Hematopoietic multipotent progenitor cell (in vitro differentiated cells): Measurements from ENCODE around the gene VPREB1. TPM values are rescaled to one million over a fixed set of nuclear protein-coding genes. Genes with fewer than 3 reads are reported as not detected.
"Not testable (repeated sequence)": the region's sequence is repeated elsewhere in the genome, so short reads cannot be mapped to it uniquely, and the experiment has no call there.

Experiments used
- DNase-seq, 3 donors: peaks; one replicate each; pipeline ENCODE4 v3.0.0-alpha.2; 2011 to 2015; ENCODE audit warnings: low read depth in 2 of 3, low spot score in 2 of 3
- total RNA-seq: library from RNA; depleted of rRNA; stranded (reverse); fragments of >200 nt; gene quantifications from one replicate; pipeline ENCODE4 v1.2.3, GENCODE V29; 2012

The VPREB1 gene
- total RNA-seq, 1 donor: 3.5 TPM

GRCh38 chr22:22213231-22213630, 31.4 kb upstream of the VPREB1 start:
- DNase-seq: no peak

DNA sequence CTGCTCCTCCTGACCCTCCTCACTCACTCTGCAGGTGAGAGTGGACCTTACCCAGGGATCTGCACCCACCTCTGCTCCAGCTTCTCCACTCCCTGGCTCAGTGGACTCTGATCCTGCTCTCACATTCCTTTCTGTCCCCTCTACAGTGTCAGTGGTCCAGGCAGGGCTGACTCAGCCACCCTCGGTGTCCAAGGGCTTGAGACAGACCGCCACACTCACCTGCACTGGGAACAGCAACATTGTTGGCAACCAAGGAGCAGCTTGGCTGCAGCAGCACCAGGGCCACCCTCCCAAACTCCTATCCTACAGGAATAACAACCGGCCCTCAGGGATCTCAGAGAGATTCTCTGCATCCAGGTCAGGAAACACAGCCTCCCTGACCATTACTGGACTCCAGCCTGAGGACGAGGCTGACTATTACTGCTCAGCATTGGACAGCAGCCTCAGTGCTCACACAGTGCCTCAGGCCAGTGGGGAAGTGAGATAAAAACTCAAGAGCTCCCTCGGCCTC, 29.7 kb upstream of the VPREB1 start:
- DNase-seq: no peak

DNA sequence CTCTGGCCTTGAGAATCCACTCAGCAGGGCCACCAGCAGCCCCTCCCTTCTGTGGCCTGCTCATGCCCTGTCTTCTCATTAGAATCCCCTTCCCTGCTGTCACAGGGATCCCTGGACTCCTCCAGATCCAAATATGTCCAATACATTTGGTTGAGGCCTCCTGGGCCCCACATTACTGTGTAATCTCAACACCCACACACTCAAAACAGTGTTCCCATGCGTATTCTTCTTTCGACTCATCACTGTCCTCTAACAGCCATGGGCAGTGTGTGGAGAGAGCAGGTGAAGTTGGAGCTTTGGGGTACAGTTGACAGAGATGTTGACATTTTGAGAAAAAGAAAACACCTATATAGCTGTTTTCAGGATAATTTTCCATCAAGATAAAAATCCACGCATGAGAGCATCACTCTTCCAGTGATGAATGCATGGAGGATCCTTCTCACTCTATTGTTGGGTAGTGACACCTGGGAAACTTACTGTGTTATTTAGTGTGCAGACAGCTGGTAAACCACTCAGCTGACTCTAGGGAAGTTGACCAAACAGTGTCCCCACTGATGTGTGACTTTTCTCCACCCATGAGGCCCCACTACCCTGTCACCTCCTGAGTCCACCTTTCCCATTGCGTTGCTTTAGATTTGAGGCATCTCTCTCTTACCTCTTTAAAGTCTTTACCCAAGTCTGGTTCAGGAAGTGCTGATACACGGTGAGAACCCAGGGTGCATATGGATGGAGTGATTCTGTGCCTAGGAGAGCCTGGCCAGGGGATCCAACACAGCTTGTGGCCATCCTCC, 28.7 kb upstream of the VPREB1 start:
- DNase-seq: no peak

- no peak for DNase-seq
Observed at GRCh38 chr22:22216450-22216959, 28.1 kb upstream of the VPREB1 start.

- no peak for DNase-seq
Observed at GRCh38 chr22:22218302-22218701, 26.3 kb upstream of the VPREB1 start.

DNA sequence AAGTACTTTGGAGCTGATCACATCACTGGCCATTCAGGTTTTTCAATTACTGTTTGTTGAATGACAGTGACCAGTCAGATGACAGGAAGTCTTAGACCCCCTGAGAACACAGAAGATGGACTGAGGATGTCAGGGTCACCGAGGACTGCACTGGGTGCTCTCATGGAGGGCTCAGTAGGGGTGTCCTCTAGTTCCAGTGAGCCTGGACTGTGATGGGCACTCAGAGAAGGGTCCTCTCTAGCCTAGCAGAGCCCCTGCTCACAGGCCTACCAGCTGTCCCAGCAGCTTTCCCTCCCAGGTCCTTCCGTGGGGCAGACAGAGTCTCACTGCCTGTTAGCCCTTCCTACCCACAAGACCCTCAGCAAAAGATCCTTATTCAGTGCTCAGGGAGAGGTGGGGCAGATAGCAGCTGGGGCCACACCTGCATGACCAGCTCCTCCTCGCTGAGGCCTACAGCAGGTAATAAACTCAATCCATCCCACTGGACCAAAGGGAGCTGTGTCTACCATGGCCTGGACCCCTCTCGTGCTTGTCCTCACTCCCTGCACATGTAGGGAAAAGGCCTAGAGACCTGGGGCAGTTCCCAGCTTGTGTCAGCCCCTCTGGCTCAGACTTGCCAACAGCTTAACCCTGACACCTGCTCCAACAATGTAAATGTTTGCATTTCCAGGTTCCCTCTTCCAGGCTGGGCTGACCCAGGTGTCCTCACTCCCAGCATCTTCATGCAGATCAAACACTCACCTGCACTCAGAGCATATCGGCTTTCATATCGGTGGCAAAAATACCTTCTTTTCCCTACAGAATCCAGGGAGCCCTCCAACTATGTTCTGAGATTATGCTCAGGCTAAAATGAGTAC, 25.2 kb upstream of the VPREB1 start:
- DNase-seq: no peak

DNA sequence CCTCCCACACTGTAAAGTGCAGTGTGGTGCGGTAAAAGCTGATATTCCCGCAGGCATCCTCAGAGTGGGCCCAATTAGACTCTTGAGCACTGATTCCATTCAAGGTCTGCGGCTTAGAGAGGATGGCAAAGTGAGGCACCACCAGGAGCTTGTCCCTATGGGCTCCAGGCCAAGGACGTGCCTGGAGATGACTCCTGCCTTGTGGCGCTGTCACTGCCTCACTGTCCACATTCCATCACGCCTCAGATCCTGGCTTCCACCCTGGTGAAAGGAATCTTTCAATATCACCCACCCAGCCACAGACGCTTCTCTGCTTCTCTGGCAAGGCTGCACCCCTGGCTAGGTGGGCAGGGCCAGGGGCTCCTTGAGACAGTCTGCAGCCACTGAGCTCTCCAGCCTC, 23.5 kb upstream of the VPREB1 start:
- DNase-seq: not testable (repeated sequence)

DNA sequence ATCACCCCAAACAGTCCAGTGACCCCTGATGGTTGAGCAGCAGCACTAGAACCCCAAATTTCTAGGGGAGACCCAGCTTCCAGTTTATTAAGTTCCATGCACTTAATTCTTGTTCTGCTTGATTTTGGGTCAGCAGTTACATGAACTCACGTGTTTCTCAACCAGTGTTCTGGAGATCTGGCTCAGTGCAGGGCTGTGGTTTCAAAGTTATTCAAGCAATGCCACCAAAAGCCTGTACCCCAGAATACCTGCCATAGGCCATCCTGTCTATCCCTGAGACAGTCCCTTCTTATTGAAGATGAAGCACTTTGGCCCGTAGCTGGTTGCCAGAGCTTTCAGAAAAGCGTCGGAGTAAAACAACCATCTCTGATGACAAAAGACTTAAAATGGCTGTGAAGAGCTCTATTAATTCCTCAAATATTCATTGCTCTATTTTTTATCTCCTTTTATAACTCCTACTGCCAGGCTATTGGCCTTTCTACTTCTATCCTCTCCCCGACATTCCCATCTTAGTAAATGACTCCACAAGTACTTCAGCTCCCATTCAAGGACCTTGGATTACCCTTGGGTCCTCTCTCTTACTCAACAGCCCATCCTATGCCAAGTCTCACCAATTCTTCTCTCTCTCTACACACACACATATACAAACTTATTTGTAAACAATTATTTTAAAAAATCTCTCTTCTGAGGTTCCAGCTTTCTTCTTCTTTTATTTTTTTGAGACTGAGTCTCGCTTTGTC, 18.0 kb upstream of the VPREB1 start:
- no peak for DNase-seq

DNA sequence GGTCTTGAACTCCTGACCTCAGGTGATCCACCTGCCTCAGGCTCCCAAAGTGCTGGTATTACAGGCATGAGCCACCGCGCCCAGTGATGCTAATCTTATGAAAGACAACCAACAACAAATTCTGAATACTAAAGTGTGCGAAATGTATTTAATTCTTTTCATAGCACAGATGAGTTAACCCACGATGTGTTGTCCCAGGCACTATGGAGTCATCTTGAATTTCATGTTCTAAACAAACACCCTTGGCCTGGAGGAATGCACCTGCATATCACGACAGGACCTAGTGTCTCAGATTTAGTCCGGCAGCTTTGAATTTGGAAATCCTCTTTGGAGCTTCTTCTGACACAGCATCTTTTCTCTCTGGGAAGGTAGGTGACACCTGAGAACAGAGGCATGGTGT, 16.2 kb upstream of the VPREB1 start:
- DNase-seq: no peak

GRCh38 chr22:22228921-22229320, 15.7 kb upstream of the VPREB1 start:
- DNase-seq: no peak

DNA sequence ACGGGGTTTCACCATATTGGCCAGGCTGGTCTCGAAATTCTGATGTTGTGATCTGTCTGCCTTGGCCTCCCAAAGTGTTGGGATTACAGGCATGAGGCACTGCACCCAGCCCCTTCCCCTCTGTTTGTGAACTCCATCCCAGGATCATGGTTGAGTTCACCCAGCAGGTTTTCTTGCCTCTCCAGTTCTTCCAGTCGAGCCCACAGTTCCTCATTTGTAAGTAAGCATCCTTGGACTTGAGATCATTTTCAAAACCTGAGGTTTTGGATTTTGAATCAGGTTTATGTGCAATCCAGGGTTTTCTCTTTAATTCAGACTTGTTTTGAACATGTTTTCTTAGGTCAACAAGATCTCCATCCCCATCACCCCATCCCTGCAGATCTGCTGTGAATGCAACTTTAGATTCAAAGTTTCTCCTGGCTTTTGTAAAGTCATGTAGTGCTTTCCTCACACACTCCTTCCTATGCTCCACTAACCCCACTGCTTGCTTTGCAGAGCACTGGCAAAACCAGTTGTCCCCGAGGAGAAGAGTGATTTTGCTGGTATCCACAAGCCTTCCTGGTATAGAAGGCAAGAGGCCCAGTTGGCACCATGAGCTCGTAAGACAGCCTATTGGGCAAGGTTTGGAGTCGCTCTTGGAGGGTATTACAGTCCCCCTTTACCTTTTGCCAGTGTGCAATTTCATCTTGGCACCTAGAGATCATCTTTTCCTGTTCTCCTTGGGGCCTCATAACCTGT, 14.7 kb upstream of the VPREB1 start:
- DNase-seq: no peak

DNA sequence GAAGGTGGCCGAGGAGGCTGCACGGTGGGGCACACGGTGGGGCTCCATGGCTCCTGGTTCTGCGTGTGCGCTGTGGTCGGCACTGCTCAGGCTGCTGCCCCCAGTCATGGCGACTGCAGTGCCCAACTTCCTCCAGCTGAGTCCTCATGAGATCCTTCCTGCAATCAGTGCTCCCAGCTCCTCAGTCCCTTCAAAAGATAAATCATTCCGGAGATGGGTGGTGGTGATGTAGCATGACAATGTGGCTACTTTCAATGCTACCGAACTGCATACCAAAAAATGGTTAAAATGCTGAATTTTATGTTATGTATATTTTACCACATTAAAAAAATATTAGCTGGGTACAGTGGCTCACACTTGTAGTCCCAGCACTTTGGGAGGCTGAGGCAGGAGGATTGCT, 14.1 kb upstream of the VPREB1 start:
- no peak for DNase-seq

- DNase-seq: no peak
Observed at GRCh38 chr22:22233081-22233480, 11.5 kb upstream of the VPREB1 start.

- DNase-seq: peak; percentile 19 to 54 (median 24)
Observed at GRCh38 chr22:22235558-22235957, 9.0 kb upstream of the VPREB1 start.

DNA sequence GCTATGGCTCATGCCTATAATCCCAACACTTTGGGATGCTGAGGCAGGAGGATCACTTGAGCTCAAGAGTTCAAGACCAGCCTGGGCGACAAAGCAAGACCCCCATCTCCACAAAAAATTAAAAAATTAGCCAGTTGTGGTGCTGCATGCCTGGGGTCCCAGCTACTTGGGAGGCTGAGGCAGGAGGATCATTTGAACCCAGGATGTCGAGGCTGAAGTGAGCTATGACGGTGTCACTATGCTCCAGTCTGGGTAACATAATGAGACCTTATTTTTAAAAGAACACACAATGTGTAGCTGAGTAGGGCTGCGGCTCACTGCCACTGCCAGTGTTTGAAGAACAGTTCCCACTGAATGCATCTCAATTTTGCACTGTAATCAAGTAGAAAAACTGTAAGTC, 7.1 kb upstream of the VPREB1 start:
- no peak for DNase-seq

- DNase-seq: no peak
Observed at GRCh38 chr22:22239311-22239939, 5.2 kb upstream of the VPREB1 start.

GRCh38 chr22:22241554-22241898, 3.1 kb upstream of the VPREB1 start:
- DNase-seq: no peak

DNA sequence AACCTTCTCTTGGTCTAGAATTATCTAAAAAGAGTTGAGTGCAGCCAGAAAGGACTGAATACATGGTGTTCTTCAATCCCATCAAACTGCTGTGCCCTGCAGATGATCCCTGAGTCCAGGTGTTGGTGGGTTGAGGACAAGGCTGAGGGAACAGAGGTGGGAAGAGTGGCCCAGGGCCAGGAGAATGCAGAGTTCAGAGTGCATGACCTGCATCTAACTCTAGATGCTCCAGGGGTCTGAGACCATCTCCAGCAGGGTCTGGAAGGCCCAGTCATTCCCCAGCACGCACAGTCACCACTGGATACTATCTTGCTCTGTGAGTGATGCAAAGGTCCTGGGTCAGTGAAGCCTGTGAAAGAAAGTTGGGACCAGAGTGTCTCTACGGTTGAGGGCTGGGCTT, 2.1 kb upstream of the VPREB1 start:
- no peak for DNase-seq

- DNase-seq: no peak
Observed at GRCh38 chr22:22243033-22243680, 1.4 kb upstream of the VPREB1 start.
